ENCODE results near the gene RNF222.

The RNF222 gene

DNA sequence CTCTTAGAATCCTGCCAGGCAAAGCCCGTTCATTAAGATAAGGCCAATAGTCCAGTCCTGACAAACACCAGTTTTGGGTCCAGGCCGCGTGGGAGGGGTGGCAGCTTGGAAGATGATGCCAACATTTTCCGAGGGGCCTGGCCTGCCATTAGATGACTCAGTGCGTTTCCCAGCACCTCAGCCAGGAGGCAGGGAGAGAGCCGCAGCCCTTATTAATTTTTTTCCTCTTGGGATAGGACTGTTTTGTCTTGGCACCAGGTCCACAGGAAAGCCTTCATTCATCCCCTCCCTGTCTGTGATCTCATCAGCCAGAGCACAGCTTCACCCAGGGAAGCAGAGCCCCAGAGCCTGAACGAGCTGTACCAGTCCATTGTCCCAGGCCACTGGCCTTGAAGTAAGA is 33.3 kb upstream of the RNF222 start:
- H3K27ac ChIP-seq (ENCODE audit: low read length) = no peak overlapping the region
- H3K36me3 ChIP-seq (ENCODE audit: insufficient read depth, low read depth, low read length) = no peaks in the 10 kb centered on the region
- no peaks in the 10 kb centered on the region for H3K9me3 ChIP-seq (ENCODE audit: insufficient read depth, low read depth, low read length)
- no peaks in the 10 kb centered on the region for H3K27me3 ChIP-seq (ENCODE audit: insufficient read depth, low read length)
- H3K4me3 ChIP-seq (ENCODE audit: low read length) = no peak overlapping the region
- H3K4me1 ChIP-seq (ENCODE audit: insufficient read depth, low read length) = no peaks in the 10 kb centered on the region
- H3K9ac ChIP-seq (ENCODE audit: low read depth, low read length) = no peak overlapping the region

DNA sequence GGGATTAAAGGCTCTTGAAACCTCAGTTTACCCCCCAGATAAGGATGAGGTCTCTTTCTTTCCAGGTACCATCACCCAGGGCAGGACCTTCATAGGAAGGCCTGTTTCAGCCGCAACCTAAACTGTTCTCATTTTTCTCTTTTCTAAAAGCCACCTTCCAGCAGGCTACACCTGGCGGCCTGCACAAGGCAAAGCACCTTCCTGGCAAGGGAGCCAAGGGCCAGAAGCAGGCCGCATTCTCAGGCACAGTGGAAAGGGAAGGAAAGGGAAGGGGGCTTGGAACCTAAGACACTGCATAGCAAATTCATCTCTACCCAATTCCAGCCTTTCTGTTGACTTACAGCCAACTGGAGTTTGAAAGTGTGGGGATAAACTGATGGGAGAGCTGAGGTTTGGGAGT is 29.2 kb upstream of the RNF222 start:
- Histone ChIP-seq H3K4me1 (ENCODE audit: insufficient read depth, low read length) (no peaks in the 10 kb centered on the region), H3K27me3 (ENCODE audit: insufficient read depth, low read length) (no peaks in the 10 kb centered on the region), H3K9ac (ENCODE audit: low read depth, low read length) (no peak overlapping the region), H3K9me3 (ENCODE audit: insufficient read depth, low read depth, low read length) (no peaks in the 10 kb centered on the region), H3K36me3 (ENCODE audit: insufficient read depth, low read depth, low read length) (no peaks in the 10 kb centered on the region), H3K4me3 (ENCODE audit: low read length) (no peak overlapping the region), H3K27ac (ENCODE audit: low read length) (no peak overlapping the region)

DNA sequence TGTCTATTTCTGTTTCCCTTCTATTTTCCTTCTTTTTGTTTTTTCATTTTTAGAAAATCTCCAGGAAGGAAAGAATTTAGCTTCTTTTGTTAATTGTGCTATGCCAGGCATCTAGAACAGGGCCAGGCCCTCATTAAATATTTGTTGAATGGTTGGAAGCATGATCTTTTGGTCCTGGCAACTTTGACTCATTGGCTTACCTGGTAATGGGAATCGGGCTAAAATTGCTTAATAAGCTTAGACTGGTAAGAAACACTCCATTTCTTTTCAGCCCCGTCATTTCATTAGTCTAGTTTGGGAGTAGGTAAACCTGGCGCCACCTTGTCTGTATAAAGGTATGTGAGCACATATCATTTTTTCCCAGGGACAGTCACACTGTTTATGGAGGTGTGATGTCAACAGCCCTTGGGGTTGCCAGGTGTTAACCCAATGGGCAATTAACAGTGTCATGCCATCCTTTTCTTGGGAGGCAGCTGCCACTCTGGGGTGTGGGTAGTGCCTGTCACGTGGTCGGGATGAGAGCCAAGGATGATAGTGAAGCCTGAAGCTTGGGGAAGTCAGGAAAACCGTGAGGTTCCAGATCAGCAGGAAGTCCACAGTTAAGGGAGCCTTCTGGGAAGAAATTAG is 28.6 kb upstream of the RNF222 start:
- Histone ChIP-seq H3K27me3 (ENCODE audit: insufficient read depth, low read length) (no peaks in the 10 kb centered on the region), H3K4me1 (ENCODE audit: insufficient read depth, low read length) (no peaks in the 10 kb centered on the region), H3K36me3 (ENCODE audit: insufficient read depth, low read depth, low read length) (no peaks in the 10 kb centered on the region), H3K9me3 (ENCODE audit: insufficient read depth, low read depth, low read length) (no peaks in the 10 kb centered on the region), H3K9ac (ENCODE audit: low read depth, low read length) (no peak overlapping the region), H3K27ac (ENCODE audit: low read length) (no peak overlapping the region), H3K4me3 (ENCODE audit: low read length) (no peak overlapping the region)

DNA sequence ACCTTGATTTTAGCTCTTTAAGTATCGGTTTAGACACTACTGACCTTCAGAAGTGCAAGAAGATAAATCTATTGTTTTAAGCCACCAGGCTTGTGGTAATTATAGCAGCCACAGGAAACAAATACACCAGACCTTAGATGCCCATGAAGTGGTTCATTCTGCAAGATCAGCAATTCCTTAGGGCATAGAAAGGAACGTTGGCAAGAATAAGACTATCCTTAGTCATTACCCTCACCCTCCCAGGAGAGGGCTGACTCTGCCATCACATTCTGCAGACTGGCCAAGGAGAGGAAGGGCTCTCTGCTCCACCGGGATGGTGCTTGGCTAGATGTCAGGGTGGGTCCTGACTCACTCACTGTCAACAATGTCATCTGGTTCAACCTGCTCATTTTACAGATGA is 23.9 kb upstream of the RNF222 start:
- Histone ChIP-seq H3K4me3 (ENCODE audit: low read length) (no peak overlapping the region), H3K9me3 (ENCODE audit: insufficient read depth, low read depth, low read length) (no peaks in the 10 kb centered on the region)

DNA sequence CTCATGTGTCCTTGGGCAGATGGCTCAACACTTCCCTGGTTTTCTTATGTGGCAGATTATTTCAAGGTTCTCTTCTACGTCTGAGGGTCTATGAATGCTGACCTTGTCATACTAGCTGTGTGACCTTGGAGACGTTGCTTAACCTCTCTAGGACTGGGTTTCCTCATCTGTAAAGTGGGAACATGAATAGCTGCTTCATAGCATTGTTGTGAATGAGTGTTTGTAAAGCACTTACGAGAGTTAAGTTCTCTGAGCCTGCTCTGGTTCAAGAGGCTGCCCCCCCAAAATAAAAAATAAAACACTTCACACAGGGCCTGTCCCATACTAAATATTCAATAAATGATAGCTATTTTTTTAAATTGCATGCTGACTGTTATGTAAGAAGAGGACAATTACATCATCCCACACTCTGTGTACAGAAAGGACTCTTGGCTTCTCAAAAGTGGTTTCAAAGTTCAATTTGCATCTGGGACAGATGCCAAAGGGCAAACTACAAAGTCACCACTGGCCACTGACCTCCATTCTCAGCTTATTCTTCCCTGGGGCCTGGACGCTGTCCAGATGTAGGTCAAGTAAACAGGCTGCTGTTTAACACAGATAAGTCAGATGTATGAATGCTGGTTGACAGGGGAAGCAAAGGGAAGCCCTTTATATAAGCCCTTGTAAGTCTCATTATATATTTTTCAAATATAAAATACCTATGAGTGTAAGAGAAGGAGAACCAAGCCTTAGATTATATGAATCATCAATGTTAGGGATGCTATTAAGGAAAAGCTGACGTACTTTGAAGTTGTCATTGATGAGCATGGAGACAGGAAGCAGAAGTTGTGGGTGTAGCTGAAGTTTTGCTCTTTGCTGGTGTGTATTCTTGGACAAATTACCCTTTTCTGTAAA is 22.7 kb upstream of the RNF222 start:
- Histone ChIP-seq H3K27me3 (ENCODE audit: insufficient read depth, low read length) (peaks cover 6% of the 10 kb centered on the region; the same call in 1 of the 2 replicates), H3K4me1 (ENCODE audit: insufficient read depth, low read length) (no peaks in the 10 kb centered on the region), H3K27ac (ENCODE audit: low read length) (no peak overlapping the region), H3K4me3 (ENCODE audit: low read length) (no peak overlapping the region), H3K9me3 (ENCODE audit: insufficient read depth, low read depth, low read length) (no peaks in the 10 kb centered on the region), H3K9ac (ENCODE audit: low read depth, low read length) (no peak overlapping the region), H3K36me3 (ENCODE audit: insufficient read depth, low read depth, low read length) (no peaks in the 10 kb centered on the region)

More for the DNA sequence above, 23.9 kb upstream of the RNF222 start:
- Histone ChIP-seq H3K9ac (ENCODE audit: low read depth, low read length) (no peak overlapping the region), H3K4me1 (ENCODE audit: insufficient read depth, low read length) (no peaks in the 10 kb centered on the region), H3K27ac (ENCODE audit: low read length) (no peak overlapping the region), H3K36me3 (ENCODE audit: insufficient read depth, low read depth, low read length) (no peaks in the 10 kb centered on the region), H3K27me3 (ENCODE audit: insufficient read depth, low read length) (peaks cover 6% of the 10 kb centered on the region; the same call in 1 of the 2 replicates)

DNA sequence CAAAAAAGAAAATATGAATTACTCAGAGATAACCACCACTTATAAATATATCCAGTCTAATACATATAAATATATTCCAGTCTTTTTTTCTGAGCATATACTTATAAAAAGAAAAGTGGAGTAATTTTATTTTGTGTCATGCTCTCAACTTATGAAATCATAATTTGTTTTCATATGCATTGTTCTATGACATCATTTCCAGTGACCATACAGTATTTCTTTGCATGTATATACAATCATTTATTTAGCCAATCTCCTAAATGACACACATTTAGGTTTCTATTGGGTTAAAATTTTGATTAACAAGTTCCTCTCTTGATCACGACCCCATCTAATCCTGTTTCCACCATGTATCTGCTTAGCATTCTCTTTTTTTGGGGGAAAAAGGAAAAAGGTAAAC is 21.7 kb upstream of the RNF222 start:
- H3K36me3 ChIP-seq (ENCODE audit: insufficient read depth, low read depth, low read length) = no peaks in the 10 kb centered on the region
- no peak overlapping the region for H3K9ac ChIP-seq (ENCODE audit: low read depth, low read length)
- no peaks in the 10 kb centered on the region for H3K4me1 ChIP-seq (ENCODE audit: insufficient read depth, low read length)
- no peaks in the 10 kb centered on the region for H3K9me3 ChIP-seq (ENCODE audit: insufficient read depth, low read depth, low read length)
- H3K27ac ChIP-seq (ENCODE audit: low read length) = no peak overlapping the region
- no peak overlapping the region for H3K4me3 ChIP-seq (ENCODE audit: low read length)
- peaks cover 6% of the 10 kb centered on the region; the same call in 1 of the 2 replicates for H3K27me3 ChIP-seq (ENCODE audit: insufficient read depth, low read length)

DNA sequence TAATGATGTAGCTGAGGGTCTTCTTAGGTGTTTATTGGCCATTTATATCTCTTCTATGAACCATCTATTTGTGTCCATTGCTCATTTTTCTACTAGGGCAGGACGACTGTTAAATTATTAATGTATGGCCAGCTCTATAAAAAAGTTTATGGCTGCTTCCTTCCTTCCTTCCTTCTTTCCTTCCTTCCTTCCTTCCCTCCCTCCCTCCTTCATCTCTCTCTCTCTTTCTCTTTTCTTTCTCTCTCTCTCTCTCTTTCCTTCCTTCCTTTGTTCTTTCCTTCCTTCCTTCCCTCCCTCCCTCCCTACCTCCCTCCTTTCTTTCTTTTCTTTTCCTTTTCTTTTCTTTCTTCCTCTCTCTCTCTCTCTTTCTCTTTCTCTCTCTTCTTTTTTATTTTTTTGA is 20.8 kb upstream of the RNF222 start:
- Histone ChIP-seq H3K27ac (ENCODE audit: low read length) (no peak overlapping the region), H3K27me3 (ENCODE audit: insufficient read depth, low read length) (peaks cover 6% of the 10 kb centered on the region; the same call in 1 of the 2 replicates), H3K9ac (ENCODE audit: low read depth, low read length) (no peak overlapping the region), H3K36me3 (ENCODE audit: insufficient read depth, low read depth, low read length) (no peaks in the 10 kb centered on the region), H3K4me1 (ENCODE audit: insufficient read depth, low read length) (no peaks in the 10 kb centered on the region), H3K4me3 (ENCODE audit: low read length) (no peak overlapping the region), H3K9me3 (ENCODE audit: insufficient read depth, low read depth, low read length) (no peaks in the 10 kb centered on the region)

DNA sequence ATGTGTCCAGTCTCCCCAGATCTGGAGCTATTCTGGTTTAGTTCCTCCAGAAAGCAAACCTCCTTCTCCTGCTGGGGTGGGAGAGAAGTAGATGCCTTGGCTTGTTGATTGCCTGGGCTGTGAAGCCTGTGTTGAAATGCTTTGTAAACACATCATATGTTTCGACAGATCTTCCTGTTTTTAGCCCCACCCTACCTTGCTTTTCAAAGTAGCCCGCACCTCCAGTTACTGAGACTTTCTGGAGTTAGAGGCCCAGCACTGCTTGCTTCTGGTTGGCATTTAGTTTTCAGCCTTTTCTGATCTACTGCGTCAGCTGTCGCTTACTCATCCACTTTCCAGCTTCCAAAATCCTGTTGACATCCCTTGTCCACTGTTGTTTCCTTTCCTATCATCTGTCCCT is 20.2 kb upstream of the RNF222 start:
- H3K9me3 ChIP-seq (ENCODE audit: insufficient read depth, low read depth, low read length) = no peaks in the 10 kb centered on the region
- H3K4me3 ChIP-seq (ENCODE audit: low read length) = no peak overlapping the region
- no peak overlapping the region for H3K9ac ChIP-seq (ENCODE audit: low read depth, low read length)

DNA sequence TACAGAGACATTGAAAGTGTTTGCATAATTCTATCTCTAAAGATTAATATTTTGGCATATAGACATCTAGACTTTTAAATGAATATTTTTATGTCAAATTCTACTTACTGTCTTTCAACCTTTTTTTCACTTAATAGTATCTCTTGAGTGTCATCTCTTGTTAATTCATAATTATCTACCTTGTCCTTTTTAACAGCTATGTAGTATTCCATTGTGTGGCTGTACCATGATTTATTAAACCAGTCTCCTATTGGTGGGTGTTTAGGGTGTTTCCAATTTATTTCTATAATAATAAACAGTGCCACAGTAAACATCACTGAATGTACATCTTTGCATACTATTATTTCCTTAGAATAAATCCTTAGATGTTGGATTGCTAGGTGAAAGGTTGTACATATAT is 16.3 kb upstream of the RNF222 start:
- Histone ChIP-seq H3K4me3 (ENCODE audit: low read length) (no peak overlapping the region), H3K36me3 (ENCODE audit: insufficient read depth, low read depth, low read length) (no peaks in the 10 kb centered on the region), H3K27me3 (ENCODE audit: insufficient read depth, low read length) (no peaks in the 10 kb centered on the region; the same call in 1 of the 2 replicates), H3K27ac (ENCODE audit: low read length) (no peak overlapping the region), H3K9ac (ENCODE audit: low read depth, low read length) (no peak overlapping the region), H3K4me1 (ENCODE audit: insufficient read depth, low read length) (no peaks in the 10 kb centered on the region), H3K9me3 (ENCODE audit: insufficient read depth, low read depth, low read length) (no peaks in the 10 kb centered on the region)

More for the DNA sequence above, 20.2 kb upstream of the RNF222 start:
- Histone ChIP-seq H3K4me1 (ENCODE audit: insufficient read depth, low read length) (no peaks in the 10 kb centered on the region), H3K27me3 (ENCODE audit: insufficient read depth, low read length) (peaks cover 6% of the 10 kb centered on the region; the same call in 1 of the 2 replicates), H3K27ac (ENCODE audit: low read length) (no peak overlapping the region), H3K36me3 (ENCODE audit: insufficient read depth, low read depth, low read length) (no peaks in the 10 kb centered on the region)

DNA sequence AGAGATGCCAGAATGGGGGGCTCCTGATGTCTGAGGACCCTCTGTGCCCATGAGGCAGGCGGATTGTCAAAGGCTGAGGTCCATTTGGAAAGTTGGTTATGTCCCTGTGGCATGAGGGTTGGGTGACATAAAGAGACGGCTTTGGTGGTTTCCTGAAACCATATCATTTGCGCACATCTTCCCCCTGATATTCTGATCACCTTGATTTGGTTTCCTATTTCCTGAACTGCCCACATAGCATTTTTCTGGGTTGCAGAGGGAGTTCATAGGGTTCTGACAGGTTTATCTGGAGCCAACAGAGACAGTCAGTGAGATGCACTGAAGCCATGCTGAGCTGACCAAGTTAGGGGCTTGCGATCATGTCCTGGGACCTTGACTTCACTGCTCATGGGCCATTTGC is 15.7 kb upstream of the RNF222 start:
- no peaks in the 10 kb centered on the region for H3K36me3 ChIP-seq (ENCODE audit: insufficient read depth, low read depth, low read length)
- H3K4me1 ChIP-seq (ENCODE audit: insufficient read depth, low read length) = no peaks in the 10 kb centered on the region
- H3K9ac ChIP-seq (ENCODE audit: low read depth, low read length) = no peak overlapping the region
- no peak overlapping the region for H3K27ac ChIP-seq (ENCODE audit: low read length)
- no peaks in the 10 kb centered on the region for H3K9me3 ChIP-seq (ENCODE audit: insufficient read depth, low read depth, low read length)
- no peak overlapping the region for H3K4me3 ChIP-seq (ENCODE audit: low read length)
- H3K27me3 ChIP-seq (ENCODE audit: insufficient read depth, low read length) = no peaks in the 10 kb centered on the region; the same call in 1 of the 2 replicates

DNA sequence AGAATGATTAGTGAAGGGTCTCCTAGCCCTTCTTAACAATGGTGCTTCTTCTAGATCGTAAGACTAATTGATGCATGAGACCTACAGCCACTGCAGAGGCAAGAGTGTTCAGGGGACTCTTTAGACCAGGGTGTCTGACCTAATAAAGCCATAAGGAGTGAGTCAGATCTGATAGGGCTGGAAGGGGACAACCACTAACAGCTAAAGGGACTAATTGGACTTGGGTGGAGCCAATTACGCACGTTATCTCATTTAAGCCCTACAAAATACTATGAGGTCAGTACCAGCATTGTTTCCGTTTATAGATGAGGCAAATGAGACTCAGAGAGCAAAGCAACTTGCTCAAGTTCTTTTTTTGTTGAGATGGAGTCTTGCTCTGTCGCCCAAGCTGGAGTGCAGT is 14.5 kb upstream of the RNF222 start:
- Histone ChIP-seq H3K4me3 (ENCODE audit: low read length) (no peak overlapping the region), H3K36me3 (ENCODE audit: insufficient read depth, low read depth, low read length) (no peaks in the 10 kb centered on the region), H3K27me3 (ENCODE audit: insufficient read depth, low read length) (no peaks in the 10 kb centered on the region; the same call in 1 of the 2 replicates)

DNA sequence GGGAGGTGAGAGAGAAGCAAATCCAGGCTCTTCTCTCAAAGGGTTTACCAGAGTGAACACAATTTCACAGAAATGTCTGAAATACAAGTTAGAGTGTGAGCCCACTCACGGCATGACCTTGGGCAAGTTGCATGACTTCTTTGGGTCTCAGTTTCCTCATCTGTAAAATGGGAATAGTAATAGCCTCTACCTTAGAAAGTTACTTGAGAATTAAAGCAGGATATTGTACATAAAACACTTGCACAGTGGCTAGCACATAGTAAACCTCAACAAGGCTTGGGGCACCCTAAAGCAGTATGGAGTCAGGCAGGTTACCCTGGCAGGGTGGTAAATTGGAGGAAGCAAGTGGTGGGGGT is 13.2 kb upstream of the RNF222 start:
- Histone ChIP-seq H3K27me3 (ENCODE audit: insufficient read depth, low read length) (no peaks in the 10 kb centered on the region), H3K9me3 (ENCODE audit: insufficient read depth, low read depth, low read length) (no peaks in the 10 kb centered on the region), H3K4me1 (ENCODE audit: insufficient read depth, low read length) (no peaks in the 10 kb centered on the region), H3K27ac (ENCODE audit: low read length) (no peak overlapping the region), H3K9ac (ENCODE audit: low read depth, low read length) (no peak overlapping the region), H3K36me3 (ENCODE audit: insufficient read depth, low read depth, low read length) (no peaks in the 10 kb centered on the region), H3K4me3 (ENCODE audit: low read length) (no peak overlapping the region)

More for the DNA sequence above, 14.5 kb upstream of the RNF222 start:
- no peaks in the 10 kb centered on the region for H3K4me1 ChIP-seq (ENCODE audit: insufficient read depth, low read length)
- no peaks in the 10 kb centered on the region for H3K9me3 ChIP-seq (ENCODE audit: insufficient read depth, low read depth, low read length)
- H3K9ac ChIP-seq (ENCODE audit: low read depth, low read length) = no peak overlapping the region
- no peak overlapping the region for H3K27ac ChIP-seq (ENCODE audit: low read length)
